ENCODE measurements around the gene CMKLR1.

CMKLR1 gene

DNA sequence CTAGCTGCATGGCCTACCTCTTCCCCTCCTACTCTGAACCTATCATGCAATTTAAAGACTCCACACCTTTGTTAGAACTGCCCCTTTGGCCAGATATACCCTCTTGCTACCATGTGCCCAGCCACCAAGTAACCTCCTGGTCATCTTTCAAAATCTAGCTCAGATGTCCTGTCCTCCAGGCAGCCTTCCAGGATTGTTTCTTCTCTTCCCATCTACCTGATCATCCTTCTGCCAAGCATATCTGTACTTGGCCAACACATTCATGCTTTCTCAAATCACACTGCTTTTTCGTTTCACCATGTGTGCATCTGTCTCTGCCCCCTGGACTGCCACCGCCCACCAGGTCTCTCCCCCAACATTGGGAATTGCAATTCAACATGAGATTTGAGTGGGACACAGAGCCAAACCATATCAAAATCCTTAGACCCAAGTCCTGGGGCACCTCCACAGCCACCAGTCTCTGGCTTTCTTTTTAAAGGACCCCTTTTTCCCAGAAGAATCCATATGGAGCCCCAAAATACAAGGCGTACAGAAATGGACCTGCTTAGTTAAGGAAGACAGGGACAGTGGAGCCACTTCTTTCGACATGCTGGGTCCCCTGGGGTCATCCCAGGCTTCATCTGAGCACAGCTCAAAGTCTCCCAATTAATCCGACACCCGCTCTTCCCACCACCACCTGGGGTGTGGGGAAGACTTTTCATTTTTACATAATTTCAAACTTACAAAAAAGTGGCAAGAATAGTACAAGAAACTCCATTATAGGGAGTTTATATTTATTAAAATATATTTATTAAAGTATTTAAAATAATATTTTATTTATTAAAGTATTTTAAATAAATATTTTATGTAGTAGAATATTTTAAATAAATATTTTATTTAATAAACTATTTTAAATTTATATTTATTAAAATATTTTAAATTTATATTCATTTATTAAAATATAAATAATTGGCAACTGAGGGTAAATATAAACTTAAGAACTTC is 7.9 kb upstream of the CMKLR1 start:
- DNase-seq (ENCODE audit: low read depth), result no peak
- no peak overlapping the region for H3K4me3 ChIP-seq (ENCODE audit: low read depth, low read length)
- TF ChIP-seq, protein P1, sequence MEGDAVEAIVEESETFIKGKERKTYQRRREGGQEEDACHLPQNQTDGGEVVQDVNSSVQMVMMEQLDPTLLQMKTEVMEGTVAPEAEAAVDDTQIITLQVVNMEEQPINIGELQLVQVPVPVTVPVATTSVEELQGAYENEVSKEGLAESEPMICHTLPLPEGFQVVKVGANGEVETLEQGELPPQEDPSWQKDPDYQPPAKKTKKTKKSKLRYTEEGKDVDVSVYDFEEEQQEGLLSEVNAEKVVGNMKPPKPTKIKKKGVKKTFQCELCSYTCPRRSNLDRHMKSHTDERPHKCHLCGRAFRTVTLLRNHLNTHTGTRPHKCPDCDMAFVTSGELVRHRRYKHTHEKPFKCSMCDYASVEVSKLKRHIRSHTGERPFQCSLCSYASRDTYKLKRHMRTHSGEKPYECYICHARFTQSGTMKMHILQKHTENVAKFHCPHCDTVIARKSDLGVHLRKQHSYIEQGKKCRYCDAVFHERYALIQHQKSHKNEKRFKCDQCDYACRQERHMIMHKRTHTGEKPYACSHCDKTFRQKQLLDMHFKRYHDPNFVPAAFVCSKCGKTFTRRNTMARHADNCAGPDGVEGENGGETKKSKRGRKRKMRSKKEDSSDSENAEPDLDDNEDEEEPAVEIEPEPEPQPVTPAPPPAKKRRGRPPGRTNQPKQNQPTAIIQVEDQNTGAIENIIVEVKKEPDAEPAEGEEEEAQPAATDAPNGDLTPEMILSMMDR (IDR thresholded peaks at IDR 0.05; ENCODE audit: low read depth, low read length, missing control alignments), result no peak

DNA sequence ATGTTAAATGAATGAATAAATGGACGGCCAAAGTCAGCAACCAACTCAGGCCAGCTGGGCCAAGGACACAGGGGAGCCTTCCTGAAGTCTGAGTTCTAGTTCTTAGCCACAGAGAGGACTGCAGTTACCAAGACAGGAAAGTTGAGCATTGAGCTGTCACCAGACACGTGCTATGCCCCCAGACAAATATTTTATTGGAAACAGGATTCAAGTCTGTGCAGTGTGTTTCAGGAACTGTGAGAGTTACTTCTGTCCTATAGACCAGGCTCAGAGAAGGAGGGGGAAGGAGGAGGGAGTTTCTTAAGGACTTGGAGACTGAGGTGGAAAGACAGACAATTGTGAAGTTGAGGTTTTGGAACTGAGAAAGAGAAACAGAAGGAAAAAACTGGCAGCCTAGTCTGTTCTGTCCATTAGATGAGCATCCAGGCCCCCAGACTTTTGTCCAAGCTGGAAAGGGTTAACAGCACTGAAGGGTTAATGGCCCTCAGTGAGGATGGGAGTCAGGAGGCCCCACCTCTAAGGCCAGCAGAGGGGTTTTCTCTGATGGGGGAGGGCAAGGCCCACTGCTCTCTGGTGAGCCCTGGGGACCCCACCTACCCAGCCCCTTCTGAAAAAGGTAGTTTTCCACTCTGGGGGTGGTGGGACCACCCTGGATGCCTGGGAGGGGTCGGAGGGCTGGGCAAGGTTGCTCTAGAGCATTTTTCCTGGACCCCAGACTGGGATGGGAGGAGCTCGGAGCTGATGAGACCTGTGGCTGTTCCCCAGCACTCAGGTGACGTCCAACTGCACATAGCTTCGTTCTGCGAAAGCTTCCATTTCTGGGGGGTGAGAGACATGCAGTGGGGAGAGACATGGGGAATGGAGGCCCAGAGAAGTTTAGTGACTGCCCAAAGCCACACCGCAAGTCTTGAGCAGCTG is 6.9 kb upstream of the CMKLR1 start:
- DNase-seq (ENCODE audit: low read depth), result no peak
- TF ChIP-seq, protein P1 (IDR thresholded peaks at IDR 0.05; ENCODE audit: low read depth, low read length, missing control alignments), result no peak
- H3K4me3 ChIP-seq (ENCODE audit: low read depth, low read length), result no peak overlapping the region

DNA sequence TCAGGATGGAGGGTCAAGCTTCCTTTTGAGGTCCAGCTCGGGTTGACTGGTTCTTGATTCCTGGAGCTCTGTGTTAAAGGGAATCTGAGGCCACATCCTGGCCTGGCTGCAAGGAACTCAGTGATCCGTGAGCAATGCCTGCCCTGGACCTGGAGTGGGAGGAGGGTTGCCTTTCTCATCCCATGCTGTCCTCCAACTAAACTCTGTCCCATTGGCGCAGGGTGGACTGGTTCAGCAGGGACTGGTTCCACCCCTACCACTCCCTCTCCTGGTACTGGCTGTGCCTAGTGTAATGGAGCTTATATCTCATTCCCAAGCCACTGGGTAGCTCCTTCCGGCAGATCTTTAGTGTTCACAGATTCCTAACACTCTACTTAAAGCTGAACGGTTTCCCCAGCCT is 3.9 kb upstream of the CMKLR1 start:
- H3K4me3 ChIP-seq (ENCODE audit: low read depth, low read length), result no peak overlapping the region
- DNase-seq (ENCODE audit: low read depth), result no peak
- TF ChIP-seq, protein P1 (IDR thresholded peaks at IDR 0.05; ENCODE audit: low read depth, low read length, missing control alignments), result no peak

DNA sequence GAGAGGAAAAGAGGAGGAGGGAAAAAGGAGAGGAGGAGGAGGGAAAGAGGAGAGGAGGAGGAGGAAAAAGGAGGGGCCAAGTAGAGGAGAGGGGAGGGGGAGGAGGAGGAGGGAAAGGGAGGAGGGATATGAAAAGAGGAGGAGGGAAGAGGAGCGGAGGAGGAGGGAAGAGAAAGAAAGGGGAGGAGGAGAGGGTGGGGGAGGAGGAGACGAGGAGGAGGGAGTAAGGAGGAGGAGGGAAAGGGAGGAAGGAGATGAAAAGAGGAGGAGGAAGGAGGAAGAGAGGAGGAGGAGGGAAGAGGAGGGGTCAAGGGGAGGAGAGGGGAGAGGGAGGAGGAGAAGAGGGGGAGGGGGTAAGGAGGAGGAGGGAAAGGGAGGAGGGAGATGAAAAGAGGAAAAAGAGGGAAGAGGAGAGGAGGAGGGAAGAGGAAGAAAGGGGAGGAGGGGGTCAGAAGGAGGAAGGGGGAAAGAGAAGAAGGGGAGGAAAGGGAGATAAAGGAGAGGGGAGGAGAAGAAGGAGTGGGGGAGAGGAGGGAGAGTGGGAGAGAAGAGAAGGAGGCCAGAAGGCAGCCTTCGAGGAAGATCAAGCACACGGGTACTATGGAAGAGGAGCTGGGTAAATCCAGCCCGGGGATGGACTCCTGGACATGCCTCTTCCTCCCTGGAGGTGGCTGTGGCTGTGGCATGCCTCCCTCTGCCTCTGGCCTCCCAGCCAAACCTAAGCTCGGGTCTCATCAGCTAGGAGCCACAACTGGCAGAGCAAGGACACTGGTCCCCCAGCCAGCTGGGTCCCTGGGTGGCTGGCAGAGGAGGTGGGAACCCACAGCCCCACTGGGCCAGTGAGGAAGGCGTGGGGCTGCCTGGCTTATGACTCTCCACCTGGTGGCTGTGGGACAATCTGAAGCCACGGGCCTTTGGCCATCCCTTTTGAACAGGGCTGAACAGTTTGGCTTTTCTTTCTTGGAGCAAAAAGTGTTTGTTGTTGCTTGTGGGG is 3.0 kb upstream of the CMKLR1 start:
- TF ChIP-seq, protein P1 (IDR thresholded peaks at IDR 0.05; ENCODE audit: low read depth, low read length, missing control alignments), result no peak
- no peak for DNase-seq (ENCODE audit: low read depth)
- H3K4me3 ChIP-seq (ENCODE audit: low read depth, low read length), result no peak overlapping the region

DNA sequence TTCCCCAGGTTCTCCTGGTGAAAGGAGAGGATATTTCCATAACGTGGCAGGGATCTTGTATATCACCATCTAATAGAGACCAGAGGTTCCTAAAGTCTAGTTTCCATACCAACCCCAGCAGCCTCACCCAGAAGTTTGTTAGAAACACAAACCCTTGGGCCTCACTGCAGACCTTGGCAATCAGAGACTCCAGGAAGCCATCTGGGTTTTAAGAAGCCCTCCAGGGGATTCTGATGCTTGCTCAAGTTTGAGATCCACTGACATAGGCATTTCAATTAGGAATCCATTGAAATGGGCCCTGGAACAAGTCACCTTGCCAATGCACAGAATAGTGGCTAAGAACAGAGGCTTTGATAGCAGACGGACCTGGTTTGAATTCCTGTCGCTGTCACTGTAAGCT is 2.2 kb upstream of the CMKLR1 start:
- no peak for DNase-seq (ENCODE audit: low read depth)
- TF ChIP-seq, protein P1 (IDR thresholded peaks at IDR 0.05; ENCODE audit: low read depth, low read length, missing control alignments), result no peak
- no peak overlapping the region for H3K4me3 ChIP-seq (ENCODE audit: low read depth, low read length)

DNA sequence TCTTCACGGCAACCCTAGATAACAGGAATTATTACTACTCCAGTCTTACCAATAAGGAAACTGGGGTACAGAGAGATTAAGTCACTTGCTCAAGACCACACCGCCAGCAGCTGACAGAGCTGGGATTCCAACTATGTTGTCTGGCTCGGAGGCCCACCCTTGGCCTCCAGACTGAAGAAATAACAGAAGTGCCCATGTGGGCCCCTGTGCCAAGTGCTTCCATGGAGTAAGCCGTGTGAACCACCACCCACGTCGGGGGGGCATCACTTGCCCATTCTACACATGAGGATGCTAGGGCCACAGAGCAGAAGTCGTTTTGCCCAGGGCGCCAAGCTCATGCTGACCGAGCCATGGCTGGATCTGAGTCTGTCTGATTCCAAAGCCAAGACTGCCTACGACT is 926 bp upstream of the CMKLR1 start:
- no peak overlapping the region for H3K4me3 ChIP-seq (ENCODE audit: low read depth, low read length)
- TF ChIP-seq, protein P1 (IDR thresholded peaks at IDR 0.05; ENCODE audit: low read depth, low read length, missing control alignments), result no peak
- DNase-seq (ENCODE audit: low read depth), result no peak

All from GM12864 (cell line).